CD4-positive, alpha-beta T cell treated with Interleukin-1 beta for 1 hour (primary cell): ENCODE results near the gene CDS1.
"Not testable (repeated sequence)": the region's sequence is repeated elsewhere in the genome, so short reads cannot be mapped to it uniquely, and the experiment has no call there.

Experiments
- DNase-seq, 2 donors: peaks; one replicate each; pipeline ENCODE4 v3.0.0-alpha.2; 2020 to 2022

CDS1 gene

GRCh38 chr4:84677995-84678394 is 95.1 kb downstream of the CDS1 start:
- DNase-seq, result no peak

- DNase-seq, result no peak
Measured at GRCh38 chr4:84678976-84679744, 96.2 kb downstream of the CDS1 start.

DNA sequence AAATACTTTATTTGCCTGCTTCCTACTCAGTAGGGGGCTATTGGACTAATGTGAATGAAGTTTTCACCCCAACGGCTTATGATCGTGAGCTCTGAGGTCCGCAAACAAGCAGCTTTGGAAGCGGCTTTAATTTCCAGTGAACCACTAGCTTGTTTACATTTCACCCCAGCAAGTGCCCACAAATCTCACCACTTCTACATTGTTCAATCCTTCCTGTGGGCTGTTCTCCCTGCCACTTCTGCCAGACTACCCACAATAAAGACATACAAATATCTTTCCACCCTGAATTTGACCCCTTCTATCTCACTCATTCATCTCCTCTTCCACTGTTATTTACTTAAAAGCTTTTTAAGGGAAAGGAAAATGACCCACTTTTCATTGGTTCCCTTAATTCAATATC is 98.0 kb downstream of the CDS1 start:
- no peak for DNase-seq

- DNase-seq, result no peak
Measured at GRCh38 chr4:84681486-84682274, 98.8 kb downstream of the CDS1 start.

DNA sequence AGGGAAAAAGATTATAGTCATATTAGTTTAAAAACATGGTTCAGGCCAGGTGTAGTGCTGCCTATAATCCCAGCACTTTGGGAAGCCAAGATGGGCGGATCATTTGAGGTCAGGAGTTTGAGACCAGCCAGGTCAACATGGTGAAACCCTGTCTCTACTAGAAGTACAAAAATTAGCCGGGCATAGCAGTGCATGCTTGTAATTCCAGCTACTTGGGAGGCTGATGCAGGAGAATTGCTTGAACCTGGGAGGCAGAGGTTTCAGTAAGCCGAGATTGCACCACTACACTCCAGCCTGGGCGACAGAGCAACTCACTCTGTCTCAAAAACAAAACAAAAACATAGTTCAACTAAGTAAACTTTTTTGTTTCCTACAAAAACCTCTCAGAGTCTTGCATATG is 99.7 kb downstream of the CDS1 start:
- DNase-seq, result not testable (repeated sequence)

GRCh38 chr4:84683064-84683850 is 100.3 kb downstream of the CDS1 start:
- no peak for DNase-seq

- DNase-seq, result no peak
Measured at GRCh38 chr4:84684361-84684760, 101.4 kb downstream of the CDS1 start.

DNA sequence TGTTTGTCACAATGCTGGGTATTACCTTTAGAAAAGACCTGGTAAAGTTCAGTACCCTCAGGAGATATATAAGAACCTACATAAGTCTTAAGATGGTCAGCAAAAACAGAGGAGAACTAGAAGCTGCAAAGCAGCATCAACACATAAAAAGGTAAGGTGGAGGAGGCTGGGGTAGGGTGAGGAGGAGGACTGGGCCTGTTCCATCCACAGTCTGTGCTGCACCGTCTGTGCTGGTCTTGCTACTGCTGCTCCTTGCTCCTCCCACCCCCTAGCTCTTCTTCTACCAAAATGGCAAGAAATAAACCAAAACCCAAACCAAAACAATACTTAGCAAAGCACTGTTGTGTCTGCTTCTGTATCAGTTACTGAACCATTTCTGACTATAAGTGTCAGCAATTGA is 102.2 kb downstream of the CDS1 start:
- no peak for DNase-seq

DNA sequence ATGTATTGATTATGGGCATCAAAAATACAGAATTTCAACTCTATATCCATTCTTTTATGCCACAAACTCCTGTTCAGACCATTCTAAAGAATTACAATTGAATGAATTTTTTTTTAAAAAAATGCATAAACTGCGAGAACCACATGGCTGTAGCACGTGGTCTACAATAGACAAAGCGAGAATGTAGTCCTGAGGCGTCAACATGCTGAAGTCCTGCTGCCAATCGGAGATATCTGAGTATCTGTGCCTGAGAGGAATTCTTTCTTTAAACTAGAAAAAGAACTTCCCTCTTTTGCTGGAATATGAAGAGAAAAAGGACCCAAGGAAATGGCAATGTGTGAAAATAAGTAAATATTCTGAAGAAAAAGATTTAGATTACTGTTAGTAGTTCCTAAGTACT is 105.7 kb downstream of the CDS1 start:
- DNase-seq, result no peak

DNA sequence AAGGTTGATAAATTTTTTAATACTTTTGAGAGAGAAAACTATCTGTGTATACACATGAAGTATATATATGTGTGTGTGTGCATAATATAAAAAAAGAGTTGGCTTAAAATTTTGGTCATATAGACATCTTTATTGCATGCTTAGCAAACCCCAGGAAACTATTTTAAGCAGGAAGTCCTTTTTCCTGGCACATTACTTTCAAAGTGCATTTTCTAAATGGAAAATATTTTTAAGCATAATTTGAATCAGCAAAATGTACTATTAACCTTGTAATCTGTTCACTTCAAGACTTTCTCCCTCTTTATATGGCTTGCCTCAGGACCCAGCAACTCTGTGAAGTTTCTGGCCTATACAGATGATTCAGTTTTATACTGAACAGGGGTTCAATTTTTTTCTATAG is 106.3 kb downstream of the CDS1 start:
- no peak for DNase-seq

- DNase-seq, result no peak
Measured at GRCh38 chr4:84690481-84690880, 107.6 kb downstream of the CDS1 start.

GRCh38 chr4:84691170-84691691 is 108.3 kb downstream of the CDS1 start:
- no peak for DNase-seq

DNA sequence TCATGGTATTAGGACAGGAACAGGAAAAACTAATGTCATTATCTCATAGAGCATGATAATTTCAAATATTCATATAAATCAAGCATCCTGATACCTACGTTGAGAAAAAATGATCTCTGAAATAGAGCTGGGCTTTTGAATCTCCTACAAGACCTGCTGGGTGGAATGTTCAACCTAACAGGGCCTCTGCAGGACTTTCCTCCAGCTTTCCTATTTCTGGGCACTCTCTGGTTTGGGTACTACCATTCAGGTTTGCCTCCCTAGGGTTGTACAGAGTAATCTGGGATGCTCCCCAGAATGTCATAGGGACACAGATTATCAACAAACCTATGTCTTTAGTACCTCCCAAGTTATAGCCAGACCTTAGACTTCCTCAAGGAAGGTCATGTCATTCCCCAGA is 108.9 kb downstream of the CDS1 start:
- DNase-seq, result no peak

- no peak for DNase-seq
Measured at GRCh38 chr4:84697159-84697558, 114.2 kb downstream of the CDS1 start.

DNA sequence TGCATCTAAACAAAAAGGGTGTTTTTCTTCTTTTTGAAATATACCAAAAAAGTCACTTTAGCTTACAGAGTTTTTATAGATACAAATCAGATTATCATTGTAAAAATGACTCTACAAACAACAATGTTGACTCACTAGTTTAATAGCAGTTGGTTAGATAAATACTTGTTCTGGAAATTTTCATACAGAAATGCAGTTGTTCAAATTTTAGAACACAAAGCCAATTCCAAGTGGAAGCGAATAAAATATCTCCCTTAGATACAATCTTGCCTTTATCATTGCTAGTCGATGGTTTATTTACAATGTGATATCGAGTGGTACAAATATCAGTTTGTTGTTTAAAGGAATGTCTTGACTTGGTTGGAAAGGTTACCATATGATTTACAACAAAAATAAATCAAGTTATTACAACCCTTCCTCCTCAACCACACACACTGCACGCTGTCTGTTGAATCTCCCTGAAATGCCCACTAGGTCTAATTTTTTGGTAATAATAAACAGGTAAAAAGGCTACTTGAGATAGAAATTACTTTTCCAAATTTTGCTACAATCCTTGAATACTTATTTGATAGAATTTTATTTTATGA is 114.8 kb downstream of the CDS1 start:
- DNase-seq, result no peak

DNA sequence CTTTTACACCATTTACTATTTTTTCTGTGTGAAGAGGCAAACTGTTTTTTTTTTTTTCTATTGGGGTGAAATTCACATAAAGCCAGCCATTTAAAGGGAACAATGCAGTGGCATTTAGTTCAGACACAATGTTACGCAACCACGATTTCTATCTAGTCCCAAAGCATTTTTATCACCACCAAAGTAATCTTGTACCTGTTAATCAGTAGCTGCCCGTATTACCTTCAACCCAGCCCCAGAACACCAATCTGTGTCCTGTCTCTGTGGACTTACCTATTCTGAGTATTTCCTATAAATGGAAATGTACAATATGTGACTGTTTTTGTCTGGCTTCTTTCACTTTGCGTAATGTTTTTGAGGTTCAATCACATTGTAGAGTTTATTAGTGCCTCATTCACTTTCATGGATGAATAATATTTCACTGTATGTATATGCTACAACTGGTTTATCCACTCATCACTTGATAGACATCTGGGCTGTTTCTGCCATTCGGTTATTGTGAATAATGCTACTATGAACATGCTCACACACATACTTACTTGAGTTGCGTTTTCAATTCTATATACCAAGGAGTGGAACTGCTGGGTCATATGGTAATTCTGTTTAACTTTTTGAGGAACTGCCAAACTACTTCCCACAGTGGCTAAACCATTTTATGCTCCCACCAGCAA is 116.2 kb downstream of the CDS1 start:
- no peak for DNase-seq
